ENCODE results near the gene ARHGAP10.

ARHGAP10 gene

DNA sequence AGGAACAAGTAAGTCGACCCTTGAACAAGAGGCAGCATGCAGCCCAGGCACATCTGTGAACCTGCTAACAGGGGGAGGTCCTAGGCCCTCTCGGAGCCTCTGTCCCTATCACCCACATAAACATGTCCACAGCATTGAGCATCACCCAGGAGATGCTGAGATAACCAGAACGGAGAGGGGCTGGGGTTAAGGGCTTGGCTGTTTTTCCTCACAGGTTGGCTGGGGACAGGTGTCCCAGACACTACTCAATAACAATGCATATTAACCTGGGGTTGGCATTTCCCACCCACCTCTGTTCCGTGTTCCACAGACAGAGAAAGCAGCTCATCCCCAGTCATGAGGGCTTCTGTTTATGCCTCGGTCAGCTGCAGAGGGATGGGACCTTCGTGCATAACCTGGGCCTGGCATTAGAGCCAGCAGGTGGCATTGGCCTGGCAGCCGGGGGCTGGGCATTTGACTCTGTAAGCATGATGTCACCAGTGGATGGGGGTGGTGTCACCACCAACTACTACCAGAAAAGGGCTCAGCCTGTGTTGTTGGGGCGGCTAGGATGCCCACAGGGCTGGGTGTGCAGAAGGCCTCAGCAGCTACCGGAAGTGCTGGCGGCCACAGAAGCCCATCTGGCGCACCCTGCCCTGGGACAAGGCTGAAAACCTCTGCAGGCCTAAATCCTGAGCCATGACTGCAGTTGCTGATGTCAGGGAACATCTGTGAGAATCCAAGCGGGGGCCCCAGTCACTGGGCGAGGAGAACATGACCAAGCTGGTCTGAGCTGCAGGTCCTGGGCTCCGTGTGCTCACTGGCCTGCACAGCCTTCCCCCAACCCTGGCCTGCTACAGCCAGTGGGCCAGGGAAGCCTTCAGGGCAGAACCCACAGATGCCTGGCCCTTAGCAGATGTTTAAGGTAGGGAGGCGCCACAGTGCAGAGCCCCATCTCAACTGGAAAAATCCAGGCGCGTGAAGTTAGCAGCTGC, 358.9 kb downstream of the ARHGAP10 start:
- FAIRE-seq (no peak), DNase-seq (ENCODE audit: insufficient read length, low spot score) (no peak)
- TF ChIP-seq, protein P1, sequence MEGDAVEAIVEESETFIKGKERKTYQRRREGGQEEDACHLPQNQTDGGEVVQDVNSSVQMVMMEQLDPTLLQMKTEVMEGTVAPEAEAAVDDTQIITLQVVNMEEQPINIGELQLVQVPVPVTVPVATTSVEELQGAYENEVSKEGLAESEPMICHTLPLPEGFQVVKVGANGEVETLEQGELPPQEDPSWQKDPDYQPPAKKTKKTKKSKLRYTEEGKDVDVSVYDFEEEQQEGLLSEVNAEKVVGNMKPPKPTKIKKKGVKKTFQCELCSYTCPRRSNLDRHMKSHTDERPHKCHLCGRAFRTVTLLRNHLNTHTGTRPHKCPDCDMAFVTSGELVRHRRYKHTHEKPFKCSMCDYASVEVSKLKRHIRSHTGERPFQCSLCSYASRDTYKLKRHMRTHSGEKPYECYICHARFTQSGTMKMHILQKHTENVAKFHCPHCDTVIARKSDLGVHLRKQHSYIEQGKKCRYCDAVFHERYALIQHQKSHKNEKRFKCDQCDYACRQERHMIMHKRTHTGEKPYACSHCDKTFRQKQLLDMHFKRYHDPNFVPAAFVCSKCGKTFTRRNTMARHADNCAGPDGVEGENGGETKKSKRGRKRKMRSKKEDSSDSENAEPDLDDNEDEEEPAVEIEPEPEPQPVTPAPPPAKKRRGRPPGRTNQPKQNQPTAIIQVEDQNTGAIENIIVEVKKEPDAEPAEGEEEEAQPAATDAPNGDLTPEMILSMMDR (IDR thresholded peaks at IDR 0.05; ENCODE audit: insufficient read depth, missing control alignments) = no peak

DNA sequence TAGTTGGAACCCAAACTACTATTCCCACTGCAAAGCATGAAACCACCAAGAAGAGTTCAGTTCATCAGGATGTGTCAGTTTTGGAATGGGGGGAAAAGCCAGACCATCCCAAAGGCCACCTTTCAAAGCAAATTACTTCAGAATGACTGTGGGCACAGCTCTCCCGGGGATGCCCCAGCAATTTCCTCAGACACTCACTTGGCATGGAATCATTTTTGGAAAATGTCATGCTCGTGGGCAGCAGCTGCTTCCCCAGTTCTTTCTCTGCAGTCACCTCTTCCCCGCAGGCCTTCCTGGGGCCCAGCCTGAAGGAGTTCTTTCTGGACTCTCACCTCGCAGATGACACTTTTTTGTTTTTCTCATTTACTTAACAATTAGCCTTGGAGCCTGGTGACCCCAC, 360.0 kb downstream of the ARHGAP10 start:
- FAIRE-seq = no peak
- TF ChIP-seq, protein P1 (IDR thresholded peaks at IDR 0.05; ENCODE audit: insufficient read depth, missing control alignments) = no peak
- DNase-seq (ENCODE audit: insufficient read length, low spot score) = no peak

DNA sequence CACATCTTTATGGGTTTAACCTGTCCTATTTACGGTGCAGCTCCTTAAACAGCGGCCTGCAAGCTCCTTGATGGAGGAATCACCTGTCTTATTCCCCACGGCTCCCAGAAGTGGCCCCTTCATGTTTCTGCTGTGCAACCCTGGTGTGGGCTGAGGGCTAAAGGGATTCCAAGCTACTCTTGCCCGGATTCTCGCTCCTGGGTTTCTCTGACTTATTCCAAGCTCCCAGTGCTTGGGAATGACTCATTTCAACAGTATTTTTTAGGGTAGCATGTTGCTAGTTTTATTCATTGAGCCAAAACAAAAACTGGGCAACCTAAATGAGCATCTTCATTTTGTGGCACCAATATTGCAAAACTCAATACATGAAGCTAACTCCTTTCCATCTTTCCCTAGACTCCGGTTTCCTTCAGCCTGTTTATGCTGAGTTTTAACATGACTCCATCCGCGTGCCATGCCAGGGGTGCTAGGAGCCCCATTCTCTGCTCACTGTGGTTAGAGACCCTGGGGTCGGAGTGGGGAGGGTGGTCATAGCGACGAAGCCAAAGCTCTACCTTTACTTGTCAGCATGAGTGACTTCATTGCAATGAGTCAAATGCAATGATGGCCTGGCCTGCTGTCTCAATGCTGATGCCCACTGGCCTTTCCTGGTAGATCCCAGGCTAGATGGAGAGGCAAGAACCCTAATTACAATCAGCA, 360.6 kb downstream of the ARHGAP10 start:
- FAIRE-seq (no peak), DNase-seq (ENCODE audit: insufficient read length, low spot score) (no peak)
- TF ChIP-seq, protein P1 (IDR thresholded peaks at IDR 0.05; ENCODE audit: insufficient read depth, missing control alignments) = no peak

DNA sequence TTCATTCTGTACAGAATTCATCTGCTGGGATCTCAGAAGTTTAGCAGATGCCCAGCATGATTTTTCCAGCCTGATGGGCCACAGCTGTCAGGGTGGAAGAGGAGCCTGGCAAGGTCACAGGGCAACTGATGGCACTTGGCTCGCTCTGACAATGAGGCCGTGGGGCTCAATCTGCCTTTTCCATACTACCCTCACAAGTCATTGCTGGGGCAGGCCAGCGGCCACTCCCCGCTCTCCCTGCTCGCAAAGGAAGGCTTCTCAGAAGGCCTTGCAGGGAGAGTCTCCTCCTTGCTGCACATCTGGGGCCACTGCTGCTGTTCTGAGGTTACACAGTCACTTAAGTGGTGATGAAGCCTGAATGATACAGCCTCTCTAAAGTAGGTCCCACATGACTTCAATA, 361.2 kb downstream of the ARHGAP10 start:
- FAIRE-seq (no peak), DNase-seq (ENCODE audit: insufficient read length, low spot score) (no peak)
- TF ChIP-seq, protein P1 (IDR thresholded peaks at IDR 0.05; ENCODE audit: insufficient read depth, missing control alignments) = no peak

DNA sequence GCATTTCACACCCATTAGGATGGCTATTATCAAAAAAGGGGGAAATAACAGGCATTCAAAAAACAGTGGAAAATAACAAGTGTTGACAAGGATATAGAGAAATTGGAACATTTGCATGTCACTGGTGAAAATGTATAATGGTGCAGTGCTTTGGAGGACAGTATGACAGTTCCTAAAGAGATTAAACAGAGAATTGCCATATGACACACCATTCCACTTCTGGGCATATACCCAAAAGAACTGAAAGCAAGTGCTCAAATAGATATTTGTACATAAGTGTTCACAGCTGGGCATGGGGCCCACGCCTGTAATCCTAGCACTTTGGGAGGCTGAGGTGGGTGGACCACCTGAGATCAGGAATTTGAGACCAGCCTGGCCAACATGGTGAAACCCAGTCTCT, 362.3 kb downstream of the ARHGAP10 start:
- DNase-seq (ENCODE audit: insufficient read length, low spot score) (no peak), FAIRE-seq (no peak)
- TF ChIP-seq, protein P1 (IDR thresholded peaks at IDR 0.05; ENCODE audit: insufficient read depth, missing control alignments) = no peak

DNA sequence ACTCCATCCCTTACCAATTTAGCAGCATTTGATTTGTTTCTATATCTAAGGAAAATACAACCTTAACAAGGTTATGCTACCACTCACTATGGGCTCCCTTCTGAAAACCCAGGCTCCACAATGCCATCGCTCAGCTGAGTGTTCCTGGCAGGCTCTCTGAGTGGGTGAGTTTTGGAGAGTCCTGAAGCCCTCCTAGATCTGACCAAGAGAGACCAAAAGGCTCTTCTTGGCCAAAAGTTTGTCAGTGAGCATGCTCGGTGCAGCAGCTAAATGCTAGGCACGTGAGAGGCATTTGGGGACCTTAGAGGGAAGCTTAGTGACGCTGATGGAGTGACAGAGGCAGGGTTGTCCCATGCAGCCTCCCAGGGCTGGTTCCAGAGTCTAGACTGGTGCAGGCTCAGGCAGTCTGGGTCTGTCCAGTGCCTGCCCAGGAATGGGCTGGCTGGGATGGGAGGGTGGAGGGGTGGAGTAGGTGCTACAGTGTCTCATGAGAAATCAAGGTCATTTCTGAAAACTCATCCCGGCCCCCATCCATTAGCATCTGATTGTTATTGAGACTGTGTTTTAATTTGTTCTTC, 363.5 kb downstream of the ARHGAP10 start:
- FAIRE-seq = no peak
- no peak for DNase-seq (ENCODE audit: insufficient read length, low spot score)
- TF ChIP-seq, protein P1 (IDR thresholded peaks at IDR 0.05; ENCODE audit: insufficient read depth, missing control alignments) = no peak

Measured in D721Med (cell line).